ENCODE results near the gene TCOF1.

The TCOF1 gene

GRCh38 chr5:150428978-150429377, 71.5 kb downstream of the TCOF1 start:
- DNase-seq (ENCODE audit: low read depth, low spot score): no peak
- Histone ChIP-seq H3K4me3 (ENCODE audit: low read length) (no peak overlapping the region), H3K4me1 (ENCODE audit: control insufficient read depth, insufficient read depth, low read length) (no peaks in the 10 kb centered on the region), H3K27me3 (ENCODE audit: control insufficient read depth, insufficient read depth, low read length) (no peaks in the 10 kb centered on the region), H3K36me3 (ENCODE audit: control insufficient read depth, insufficient read depth, low read length) (no peaks in the 10 kb centered on the region), H3K9me3 (ENCODE audit: control insufficient read depth, insufficient read depth, low read length) (no peaks in the 10 kb centered on the region), H3K27ac (ENCODE audit: low read length) (no peak overlapping the region)
- no CpG with 5 or more reads among the region's 5 CpGs for WGBS (ENCODE audit: insufficient coverage, insufficient read length)

GRCh38 chr5:150429410-150429873, 71.9 kb downstream of the TCOF1 start:
- no CpG with 5 or more reads among the region's 5 CpGs for WGBS (ENCODE audit: insufficient coverage, insufficient read length)
- no peak overlapping the region for H3K4me3 ChIP-seq (ENCODE audit: low read length)

GRCh38 chr5:150431048-150431447, 73.6 kb downstream of the TCOF1 start:
- WGBS (ENCODE audit: insufficient coverage, insufficient read length): no CpG with 5 or more reads among the region's 18 CpGs
- Histone ChIP-seq H3K4me3 (ENCODE audit: low read length) (no peak overlapping the region), H3K27ac (ENCODE audit: low read length) (no peak overlapping the region), H3K9me3 (ENCODE audit: control insufficient read depth, insufficient read depth, low read length) (no peaks in the 10 kb centered on the region), H3K4me1 (ENCODE audit: control insufficient read depth, insufficient read depth, low read length) (no peaks in the 10 kb centered on the region), H3K36me3 (ENCODE audit: control insufficient read depth, insufficient read depth, low read length) (no peaks in the 10 kb centered on the region), H3K27me3 (ENCODE audit: control insufficient read depth, insufficient read depth, low read length) (no peaks in the 10 kb centered on the region)
- no peak for DNase-seq (ENCODE audit: low read depth, low spot score)

More at GRCh38 chr5:150429410-150429873, 71.9 kb downstream of the TCOF1 start:
- no peaks in the 10 kb centered on the region for H3K4me1 ChIP-seq (ENCODE audit: control insufficient read depth, insufficient read depth, low read length)
- DNase-seq (ENCODE audit: low read depth, low spot score): no peak
- H3K27ac ChIP-seq (ENCODE audit: low read length): no peak overlapping the region
- H3K27me3 ChIP-seq (ENCODE audit: control insufficient read depth, insufficient read depth, low read length): no peaks in the 10 kb centered on the region
- no peaks in the 10 kb centered on the region for H3K36me3 ChIP-seq (ENCODE audit: control insufficient read depth, insufficient read depth, low read length)
- H3K9me3 ChIP-seq (ENCODE audit: control insufficient read depth, insufficient read depth, low read length): no peaks in the 10 kb centered on the region

- H3K4me3 ChIP-seq (ENCODE audit: low read length): no peak overlapping the region
Observed at GRCh38 chr5:150431574-150431973, 74.1 kb downstream of the TCOF1 start.

GRCh38 chr5:150434464-150434863, 77.0 kb downstream of the TCOF1 start:
- Histone ChIP-seq H3K9me3 (ENCODE audit: control insufficient read depth, insufficient read depth, low read length) (no peaks in the 10 kb centered on the region), H3K4me1 (ENCODE audit: control insufficient read depth, insufficient read depth, low read length) (no peaks in the 10 kb centered on the region), H3K27me3 (ENCODE audit: control insufficient read depth, insufficient read depth, low read length) (no peaks in the 10 kb centered on the region), H3K4me3 (ENCODE audit: low read length) (no peak overlapping the region), H3K36me3 (ENCODE audit: control insufficient read depth, insufficient read depth, low read length) (no peaks in the 10 kb centered on the region), H3K27ac (ENCODE audit: low read length) (no peak overlapping the region)
- no CpG with 5 or more reads among the region's 6 CpGs for WGBS (ENCODE audit: insufficient coverage, insufficient read length)
- DNase-seq (ENCODE audit: low read depth, low spot score): no peak

More at GRCh38 chr5:150431574-150431973, 74.1 kb downstream of the TCOF1 start:
- H3K27ac ChIP-seq (ENCODE audit: low read length): no peak overlapping the region
- no CpG with 5 or more reads among the region's 4 CpGs for WGBS (ENCODE audit: insufficient coverage, insufficient read length)
- DNase-seq (ENCODE audit: low read depth, low spot score): no peak
- H3K9me3 ChIP-seq (ENCODE audit: control insufficient read depth, insufficient read depth, low read length): no peaks in the 10 kb centered on the region
- no peaks in the 10 kb centered on the region for H3K27me3 ChIP-seq (ENCODE audit: control insufficient read depth, insufficient read depth, low read length)
- H3K4me1 ChIP-seq (ENCODE audit: control insufficient read depth, insufficient read depth, low read length): no peaks in the 10 kb centered on the region
- no peaks in the 10 kb centered on the region for H3K36me3 ChIP-seq (ENCODE audit: control insufficient read depth, insufficient read depth, low read length)

DNA sequence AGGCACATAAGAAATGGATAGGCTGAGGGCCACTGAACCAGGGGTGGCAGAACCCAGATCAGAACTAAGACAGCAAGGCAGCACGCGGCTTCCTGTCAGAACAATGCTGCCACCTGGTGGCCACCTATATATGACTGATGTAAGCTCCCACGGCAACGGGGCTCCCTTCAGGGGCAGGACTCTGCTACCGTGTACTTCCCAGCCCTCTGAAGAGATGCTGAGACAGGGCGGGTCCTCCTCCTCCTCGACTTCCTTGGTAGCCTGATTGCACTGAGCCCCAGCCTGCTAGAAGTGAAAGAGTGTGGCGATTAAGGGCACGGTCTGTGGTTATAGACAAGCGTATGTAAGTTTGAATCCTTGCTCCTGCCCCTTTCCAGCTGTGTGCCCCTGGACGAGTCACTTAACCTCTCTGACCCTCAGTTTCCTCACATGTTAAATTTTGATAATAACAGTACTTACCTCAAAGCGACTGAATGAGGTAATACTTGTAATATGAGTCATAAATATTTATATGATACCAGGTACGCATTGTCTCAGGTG, 78.7 kb downstream of the TCOF1 start:
- DNase-seq (ENCODE audit: low read depth, low spot score): peak; percentile 92
- no CpG with 5 or more reads among the region's 13 CpGs for WGBS (ENCODE audit: insufficient coverage, insufficient read length)
- H3K4me3 ChIP-seq (ENCODE audit: low read length): no peak overlapping the region

DNA sequence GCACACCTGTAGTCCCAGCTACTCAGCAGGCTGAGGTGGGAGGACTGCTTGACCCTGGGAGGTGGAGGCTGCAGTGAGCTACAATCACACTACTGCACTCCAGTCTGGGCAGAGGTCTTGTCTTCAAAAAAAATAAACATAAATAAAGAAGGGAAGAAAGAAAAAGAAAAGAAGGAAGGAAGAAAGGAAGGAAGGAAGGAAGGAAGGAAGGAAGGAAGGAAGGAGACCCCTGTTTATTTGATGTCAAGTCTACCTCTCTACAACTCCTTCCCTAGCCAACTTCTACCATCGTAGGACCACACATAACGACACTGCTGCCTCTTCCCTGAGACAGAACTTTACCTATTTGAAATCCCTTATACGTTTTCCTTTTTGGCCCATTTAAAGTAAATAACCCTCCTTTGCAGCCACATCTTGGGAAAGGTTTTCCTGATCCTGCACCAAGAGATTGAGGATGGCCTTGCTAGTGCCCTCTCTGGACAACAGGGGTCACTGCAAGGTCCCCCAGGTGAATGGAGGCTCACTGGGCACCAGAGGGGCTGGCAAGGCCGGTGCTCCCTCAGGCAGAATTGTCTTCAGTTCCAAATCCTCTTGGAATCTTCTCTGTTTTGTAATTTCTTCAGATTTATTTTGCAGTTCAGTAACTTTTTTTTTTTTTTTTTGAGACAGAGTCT, 81.5 kb downstream of the TCOF1 start:
- H3K36me3 ChIP-seq (ENCODE audit: control insufficient read depth, insufficient read depth, low read length): peaks cover 8% of the 10 kb centered on the region; the same call in 1 of the 2 replicates
- H3K27ac ChIP-seq (ENCODE audit: low read length): no peak overlapping the region
- no peak overlapping the region for H3K4me3 ChIP-seq (ENCODE audit: low read length)
- WGBS (ENCODE audit: insufficient coverage, insufficient read length): no CpG with 5 or more reads among the region's 4 CpGs
- no peaks in the 10 kb centered on the region for H3K9me3 ChIP-seq (ENCODE audit: control insufficient read depth, insufficient read depth, low read length)
- H3K4me1 ChIP-seq (ENCODE audit: control insufficient read depth, insufficient read depth, low read length): peaks cover 4% of the 10 kb centered on the region; the same call in 1 of the 2 replicates
- H3K27me3 ChIP-seq (ENCODE audit: control insufficient read depth, insufficient read depth, low read length): no peaks in the 10 kb centered on the region
- DNase-seq (ENCODE audit: low read depth, low spot score): no peak

More for the DNA sequence above, 78.7 kb downstream of the TCOF1 start:
- Histone ChIP-seq H3K27me3 (ENCODE audit: control insufficient read depth, insufficient read depth, low read length) (no peaks in the 10 kb centered on the region), H3K4me1 (ENCODE audit: control insufficient read depth, insufficient read depth, low read length) (peaks cover 2% of the 10 kb centered on the region; the same call in 1 of the 2 replicates), H3K36me3 (ENCODE audit: control insufficient read depth, insufficient read depth, low read length) (no peaks in the 10 kb centered on the region), H3K9me3 (ENCODE audit: control insufficient read depth, insufficient read depth, low read length) (no peaks in the 10 kb centered on the region), H3K27ac (ENCODE audit: low read length) (no peak overlapping the region)

GRCh38 chr5:150440948-150441812, 83.7 kb downstream of the TCOF1 start:
- Histone ChIP-seq H3K4me1 (ENCODE audit: control insufficient read depth, insufficient read depth, low read length) (peaks cover 4% of the 10 kb centered on the region; the same call in 1 of the 2 replicates), H3K27ac (ENCODE audit: low read length) (no peak overlapping the region), H3K36me3 (ENCODE audit: control insufficient read depth, insufficient read depth, low read length) (peaks cover 26% of the 10 kb centered on the region), H3K27me3 (ENCODE audit: control insufficient read depth, insufficient read depth, low read length) (no peaks in the 10 kb centered on the region), H3K4me3 (ENCODE audit: low read length) (no peak overlapping the region), H3K9me3 (ENCODE audit: control insufficient read depth, insufficient read depth, low read length) (no peaks in the 10 kb centered on the region)
- no CpG with 5 or more reads among the region's 12 CpGs for WGBS (ENCODE audit: insufficient coverage, insufficient read length)
- no peak for DNase-seq (ENCODE audit: low read depth, low spot score)

DNA sequence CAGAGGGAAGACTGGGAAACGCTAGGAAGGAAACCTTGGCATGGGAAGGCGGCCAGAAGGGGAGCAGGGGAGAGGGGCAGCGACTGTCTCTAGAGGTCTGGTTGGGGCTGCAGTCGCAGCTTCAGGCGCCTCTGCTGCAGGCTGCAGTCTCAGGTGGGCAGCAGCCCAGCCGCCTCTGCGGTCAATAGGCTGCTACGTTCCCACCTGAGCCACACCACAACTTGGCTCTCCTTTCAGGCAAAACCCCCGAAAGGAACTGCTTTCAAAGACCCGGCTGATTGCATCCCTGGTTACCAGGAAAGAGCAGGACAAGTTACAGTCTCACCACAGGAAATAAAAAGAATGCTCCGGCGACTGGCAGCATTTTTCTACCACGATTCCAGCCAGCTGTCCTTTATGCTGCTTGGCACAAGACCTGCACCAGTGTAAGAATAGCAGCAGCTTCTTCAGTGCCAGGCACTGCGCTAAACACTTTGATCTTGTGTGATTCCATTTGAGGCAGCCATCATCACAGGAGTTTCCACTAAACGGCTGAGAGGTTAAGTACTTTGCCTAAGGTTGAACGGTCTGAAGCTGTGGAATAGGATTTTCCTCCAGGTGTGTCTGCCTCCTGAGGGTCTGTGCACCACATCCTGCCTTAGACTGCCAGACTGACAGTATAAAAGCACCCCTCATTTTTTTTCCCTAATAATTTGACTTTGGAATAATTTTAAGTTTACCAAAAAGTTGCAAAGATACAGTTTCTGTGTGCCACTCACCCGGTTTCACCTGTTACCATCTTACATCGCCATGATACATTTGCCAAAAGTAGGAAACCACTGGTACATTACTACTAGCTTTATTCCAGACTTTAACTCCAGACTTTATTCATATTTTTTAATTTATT, 84.6 kb downstream of the TCOF1 start:
- H3K9me3 ChIP-seq (ENCODE audit: control insufficient read depth, insufficient read depth, low read length): no peaks in the 10 kb centered on the region
- DNase-seq (ENCODE audit: low read depth, low spot score): no peak
- peaks cover 4% of the 10 kb centered on the region for H3K4me1 ChIP-seq (ENCODE audit: control insufficient read depth, insufficient read depth, low read length)
- H3K27ac ChIP-seq (ENCODE audit: low read length): no peak overlapping the region
- H3K27me3 ChIP-seq (ENCODE audit: control insufficient read depth, insufficient read depth, low read length): no peaks in the 10 kb centered on the region
- no CpG with 5 or more reads among the region's 18 CpGs for WGBS (ENCODE audit: insufficient coverage, insufficient read length)
- H3K4me3 ChIP-seq (ENCODE audit: low read length): no peak overlapping the region
- peaks cover 34% of the 10 kb centered on the region for H3K36me3 ChIP-seq (ENCODE audit: control insufficient read depth, insufficient read depth, low read length)

DNA sequence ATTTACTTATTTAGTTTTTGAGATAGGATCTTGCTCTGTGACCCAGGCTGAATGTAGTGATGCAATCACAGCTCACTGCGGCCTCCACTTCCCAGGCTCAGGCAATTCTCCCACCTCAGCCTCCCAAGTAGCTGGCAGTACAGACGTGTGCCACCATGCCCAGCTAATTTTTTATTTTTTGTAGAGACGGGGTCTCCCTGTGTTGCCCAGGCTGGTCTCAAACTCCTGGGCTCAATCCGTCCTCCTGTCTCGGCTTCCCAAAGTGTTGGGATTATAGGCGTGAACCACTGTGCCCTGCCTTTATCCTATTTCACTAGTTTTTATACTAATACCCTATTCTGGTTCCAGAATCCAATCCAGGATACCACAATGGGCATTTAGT, 85.2 kb downstream of the TCOF1 start:
- no peak overlapping the region for H3K27ac ChIP-seq (ENCODE audit: low read length)
- H3K9me3 ChIP-seq (ENCODE audit: control insufficient read depth, insufficient read depth, low read length): no peaks in the 10 kb centered on the region
- WGBS (ENCODE audit: insufficient coverage, insufficient read length): no CpG with 5 or more reads among the region's 6 CpGs
- H3K36me3 ChIP-seq (ENCODE audit: control insufficient read depth, insufficient read depth, low read length): peaks cover 41% of the 10 kb centered on the region
- peaks cover 4% of the 10 kb centered on the region for H3K4me1 ChIP-seq (ENCODE audit: control insufficient read depth, insufficient read depth, low read length)
- no peak for DNase-seq (ENCODE audit: low read depth, low spot score)
- no peak overlapping the region for H3K4me3 ChIP-seq (ENCODE audit: low read length)
- H3K27me3 ChIP-seq (ENCODE audit: control insufficient read depth, insufficient read depth, low read length): no peaks in the 10 kb centered on the region
